Activated T-cell treated with anti-CD3 and anti-CD28 coated beads for 1 hour (primary cell): ENCODE data around the gene PAM16.
"Not testable (repeated sequence)": the region's sequence is repeated elsewhere in the genome, so short reads cannot be mapped to it uniquely, and the experiment has no call there.

Experiments
- DNase-seq: peaks from one replicate; pipeline ENCODE4 v3.0.0-alpha.2; 2020; ENCODE audit warnings: low read depth

PAM16 gene

DNA sequence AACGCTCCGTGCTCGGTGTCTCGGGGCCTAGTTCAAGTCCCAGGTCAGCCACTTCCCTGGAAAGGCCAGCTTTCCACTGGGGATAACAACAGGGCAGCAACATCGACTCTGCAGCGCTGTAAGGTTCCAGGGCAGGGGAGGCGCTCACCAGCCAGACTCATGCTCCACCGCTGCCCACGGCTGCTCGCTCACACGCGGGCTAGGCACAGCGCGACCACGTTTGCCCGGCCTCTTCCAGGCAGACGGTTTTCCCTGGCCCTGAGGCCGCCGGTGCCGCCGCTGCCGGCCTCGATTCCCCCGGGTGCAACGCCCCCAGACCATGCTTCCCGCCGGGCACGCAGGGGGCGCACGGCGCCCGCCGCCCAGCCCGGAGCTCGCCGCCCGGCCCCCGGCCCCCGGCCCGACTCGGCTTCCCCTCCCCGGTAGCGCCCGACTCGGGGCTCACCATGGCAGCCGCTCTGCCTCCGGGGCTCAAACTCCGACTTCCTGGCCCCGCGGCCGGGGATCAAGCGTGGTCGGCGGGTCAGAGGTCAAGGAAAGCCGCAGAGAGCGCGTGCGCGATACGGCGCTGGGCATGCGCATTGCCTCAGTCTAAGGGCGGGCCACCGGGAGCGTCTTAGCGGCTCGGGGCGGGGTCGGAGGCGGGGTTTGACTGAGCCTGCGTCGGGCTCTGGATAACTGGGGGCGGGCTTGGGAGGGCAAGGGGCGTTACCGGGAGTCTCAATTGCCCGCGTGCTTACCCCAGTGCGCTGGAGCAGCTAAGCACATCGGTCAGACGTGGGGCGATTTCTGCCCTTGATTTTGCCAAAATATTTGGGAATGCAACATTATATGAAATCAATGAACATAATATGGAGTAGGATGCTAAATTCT, at the start of gene PAM16:
Gene PAM16 (minus strand): TSS at position 535 of the 873 bp plus-strand sequence. CDS start 87 bp downstream, at position 448.
- peak; percentile 99 for DNase-seq

DNA sequence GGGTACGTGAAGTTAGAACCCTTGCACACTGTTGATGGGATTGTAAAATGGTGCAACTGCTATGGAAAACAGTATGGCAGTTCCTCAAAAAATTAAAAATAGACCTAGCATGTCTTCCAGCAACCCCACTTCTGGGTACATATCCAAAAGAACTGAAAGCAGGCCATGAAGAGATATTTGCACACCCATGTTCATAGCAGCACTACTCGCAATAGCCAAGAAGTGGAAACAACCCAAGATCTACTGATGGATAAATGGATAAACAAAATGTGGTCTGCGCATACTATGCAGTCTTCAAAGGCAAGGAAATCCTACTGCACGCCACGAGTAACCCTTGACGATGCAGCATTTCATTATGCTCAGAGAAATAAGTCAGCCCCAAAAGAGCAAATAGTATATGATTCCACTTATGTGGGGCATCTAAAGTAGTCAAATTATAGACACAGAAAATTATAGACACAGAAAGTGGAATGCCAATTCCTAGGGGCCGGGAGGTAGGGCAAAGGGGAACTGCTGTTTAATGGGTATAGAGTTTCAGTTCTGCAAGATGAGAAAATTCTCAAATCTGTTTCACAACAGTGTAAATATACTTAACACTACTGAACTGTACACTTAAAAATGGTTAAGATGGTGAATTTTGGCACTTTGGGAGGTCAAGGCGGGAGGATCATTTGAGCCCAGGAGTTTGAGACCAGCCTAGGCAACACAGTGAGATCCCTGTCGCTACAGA, 48.0 kb upstream of the PAM16 start:
- DNase-seq, result no peak

DNA sequence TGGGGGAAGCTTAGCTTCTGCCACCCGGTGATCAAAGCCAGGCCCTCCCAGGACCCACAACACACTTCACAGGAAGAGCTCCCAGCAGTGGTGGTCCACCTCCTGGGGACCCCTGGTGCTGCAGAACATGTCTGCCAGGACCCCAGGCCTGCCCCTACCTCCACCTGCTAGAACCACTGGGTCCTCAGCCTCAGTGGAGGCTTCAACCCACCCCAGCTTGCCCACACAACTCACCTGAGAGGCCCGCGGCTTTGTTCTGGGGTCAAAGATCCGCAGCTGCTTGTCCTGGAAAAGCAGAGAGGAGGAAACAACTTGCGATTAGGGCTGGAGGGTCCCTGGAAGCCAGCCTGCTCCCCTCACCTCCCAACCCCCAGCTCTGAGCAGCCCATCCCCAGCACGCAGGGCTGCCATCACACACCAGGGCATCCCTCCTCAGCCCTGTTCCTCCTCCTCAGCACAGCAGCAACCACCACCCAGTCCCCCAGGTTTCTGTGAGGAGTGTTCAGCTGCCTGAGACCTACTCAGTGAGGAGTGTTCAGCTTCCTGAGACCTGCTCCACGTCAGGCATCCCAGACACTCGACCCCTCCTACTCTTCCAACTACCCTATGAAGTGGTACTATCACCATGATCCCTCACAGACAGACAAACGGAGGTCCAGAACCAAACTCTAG, 44.1 kb upstream of the PAM16 start:
- no peak for DNase-seq

DNA sequence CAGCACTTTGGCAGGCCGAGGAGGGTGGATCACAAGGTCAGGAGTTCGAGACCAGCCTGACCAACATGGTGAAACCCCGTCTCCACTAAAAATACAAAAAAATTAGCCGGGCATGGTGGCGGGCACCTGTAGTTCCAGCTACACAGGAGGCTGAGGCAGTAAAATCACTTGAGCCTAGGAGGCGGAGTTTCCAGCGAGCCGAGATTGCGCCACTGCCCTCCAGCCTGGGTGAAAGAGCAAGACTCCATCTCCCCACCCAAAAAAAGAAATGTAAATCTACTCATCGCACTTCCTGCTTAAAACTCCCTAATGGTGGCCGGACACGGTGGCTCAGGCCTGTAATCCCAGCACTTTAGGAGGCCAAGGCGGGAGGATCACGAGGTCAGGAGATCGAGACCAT, 42.7 kb upstream of the PAM16 start:
- DNase-seq, result not testable (repeated sequence)

DNA sequence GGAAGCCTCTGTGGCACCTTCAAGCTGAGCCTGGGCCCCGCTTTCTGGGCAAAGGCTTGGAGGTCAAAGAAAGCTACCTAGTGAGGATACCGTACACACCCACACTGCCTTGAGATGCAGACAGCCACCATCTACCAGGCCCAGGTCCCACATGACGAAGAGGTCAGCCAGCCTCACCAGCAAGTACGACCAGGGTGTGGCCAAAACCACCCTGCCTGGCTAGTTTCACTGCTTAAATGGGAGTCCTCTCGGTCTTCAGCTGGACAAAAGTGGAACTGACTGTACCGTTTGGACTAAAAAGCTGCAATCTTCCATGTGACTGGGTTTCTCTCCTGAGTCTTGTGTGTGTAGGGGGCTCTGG, 42.1 kb upstream of the PAM16 start:
- no peak for DNase-seq

DNA sequence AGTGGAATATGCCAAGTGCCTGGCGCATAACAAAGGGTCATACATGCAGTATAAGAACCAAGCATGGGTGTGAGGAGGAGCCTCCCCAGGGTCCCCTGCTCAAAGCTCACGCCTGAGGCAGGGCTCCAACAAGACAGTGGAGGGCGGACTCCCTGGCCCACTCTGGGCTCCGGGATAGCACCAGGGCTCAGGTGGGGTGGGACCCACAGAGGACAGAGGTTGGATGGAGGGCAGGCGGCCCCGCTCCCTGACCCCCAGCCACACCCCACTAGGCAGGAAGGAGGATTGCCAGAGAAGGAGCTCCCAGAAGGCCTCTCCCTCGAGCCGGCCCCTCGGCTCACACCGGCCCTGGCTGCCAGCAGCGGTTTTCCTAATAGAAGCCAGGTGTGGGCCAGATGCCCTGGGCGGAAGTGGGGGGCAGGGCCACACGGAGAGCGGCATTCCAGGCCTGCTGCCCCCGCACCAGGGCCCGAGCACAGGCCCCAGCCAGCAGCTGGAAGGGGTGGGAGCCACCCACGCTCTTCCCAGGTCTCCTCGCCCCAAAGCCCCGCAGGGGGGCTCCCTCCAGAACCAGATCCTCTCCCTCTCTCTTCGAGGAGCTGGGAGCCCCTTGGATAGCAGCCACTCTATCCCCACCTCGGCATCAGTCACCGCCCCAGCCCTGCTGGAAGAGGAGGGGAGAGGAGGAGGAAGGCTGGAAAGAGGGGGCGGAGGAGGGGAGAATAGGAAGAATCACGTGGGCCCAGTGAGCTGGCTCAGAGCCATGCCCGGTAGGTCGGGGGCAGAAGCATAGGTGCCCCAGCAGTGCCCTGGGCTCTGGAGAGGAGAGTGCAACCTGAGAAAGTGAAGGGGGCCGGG, 41.5 kb upstream of the PAM16 start:
- no peak for DNase-seq

DNA sequence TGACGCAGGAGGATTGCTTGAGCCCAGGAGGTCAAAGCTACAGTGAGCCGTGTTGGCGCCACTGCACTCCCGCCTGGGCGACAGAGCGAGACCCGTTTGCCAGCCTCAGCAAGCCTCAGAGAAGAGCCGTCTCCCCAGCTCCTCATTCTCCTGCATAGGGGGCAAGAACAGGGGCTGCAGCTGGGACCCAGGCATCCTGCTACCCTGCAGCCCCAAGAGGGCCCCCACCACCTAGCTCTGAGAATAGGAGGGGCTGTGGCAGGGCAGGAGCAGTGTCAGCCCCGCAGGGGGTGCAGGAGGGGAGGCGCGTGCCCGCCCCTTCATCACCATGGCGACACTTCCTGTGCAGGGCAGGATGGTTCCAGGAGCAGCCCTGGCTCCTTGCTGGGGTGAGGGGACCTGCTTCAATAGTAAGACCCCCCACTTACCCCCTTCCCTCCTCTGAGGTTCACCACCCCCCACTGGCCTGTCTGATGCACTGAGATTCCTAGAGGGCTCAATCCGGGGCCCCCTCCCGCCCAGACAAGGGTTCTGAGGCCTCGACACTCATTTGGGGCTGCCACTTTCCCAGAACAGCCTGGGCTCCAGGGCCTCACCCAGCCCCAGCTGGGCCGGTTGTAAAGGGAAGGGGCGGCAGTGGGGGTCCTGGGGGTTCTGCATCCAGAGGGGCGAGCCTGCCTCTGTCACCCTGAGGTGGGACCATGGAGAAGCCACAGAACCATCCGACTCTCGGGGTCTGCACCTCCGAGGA, 40.7 kb upstream of the PAM16 start:
- DNase-seq, result no peak

DNA sequence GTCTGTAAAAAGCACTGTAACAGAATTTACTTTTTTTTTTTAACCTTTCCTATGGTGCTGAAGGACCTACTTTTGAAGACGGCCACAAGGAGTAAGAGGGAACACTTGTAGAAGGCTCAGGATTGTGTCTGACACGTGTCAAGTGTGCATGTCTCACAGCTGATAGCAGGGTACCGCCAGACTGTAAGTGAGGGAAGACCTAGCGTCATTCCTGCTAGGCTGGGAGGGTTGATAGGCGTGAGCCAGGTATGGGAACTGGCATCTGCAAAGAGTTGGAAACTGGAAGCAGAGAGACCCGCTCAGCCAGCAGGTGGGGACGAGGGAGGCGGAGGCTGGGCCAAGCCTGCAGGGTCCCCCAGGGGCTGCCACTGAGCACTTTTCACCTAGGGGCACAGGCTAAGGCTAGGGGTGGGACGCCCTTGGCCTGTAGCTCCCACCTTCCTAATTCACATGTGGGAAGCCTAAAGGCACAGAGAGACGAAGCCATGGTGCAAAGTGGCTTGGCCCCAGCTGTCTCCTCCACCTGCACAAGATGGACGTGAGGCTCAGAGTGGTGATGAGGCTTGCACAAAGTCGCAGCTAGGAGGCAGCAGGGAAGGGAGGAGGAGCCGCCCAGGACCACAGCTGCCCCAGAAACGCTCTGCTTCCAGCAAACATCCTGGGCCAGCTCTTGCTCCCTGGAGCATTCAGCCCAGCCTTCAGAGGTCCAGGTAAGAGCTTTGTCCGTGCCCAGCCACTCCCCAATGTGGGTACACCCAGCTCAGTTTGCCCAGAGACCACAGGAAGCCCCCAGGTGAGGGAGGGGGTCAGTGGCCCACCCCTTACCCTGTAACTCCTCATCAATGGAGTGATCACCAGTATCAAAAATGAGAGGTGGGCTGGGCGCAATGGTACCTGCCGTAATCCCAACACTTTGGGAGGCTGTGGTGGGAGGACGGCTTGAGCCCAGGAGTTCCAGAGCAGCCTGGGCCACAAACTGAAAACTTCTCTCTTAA, 39.4 kb upstream of the PAM16 start:
- no peak for DNase-seq

DNA sequence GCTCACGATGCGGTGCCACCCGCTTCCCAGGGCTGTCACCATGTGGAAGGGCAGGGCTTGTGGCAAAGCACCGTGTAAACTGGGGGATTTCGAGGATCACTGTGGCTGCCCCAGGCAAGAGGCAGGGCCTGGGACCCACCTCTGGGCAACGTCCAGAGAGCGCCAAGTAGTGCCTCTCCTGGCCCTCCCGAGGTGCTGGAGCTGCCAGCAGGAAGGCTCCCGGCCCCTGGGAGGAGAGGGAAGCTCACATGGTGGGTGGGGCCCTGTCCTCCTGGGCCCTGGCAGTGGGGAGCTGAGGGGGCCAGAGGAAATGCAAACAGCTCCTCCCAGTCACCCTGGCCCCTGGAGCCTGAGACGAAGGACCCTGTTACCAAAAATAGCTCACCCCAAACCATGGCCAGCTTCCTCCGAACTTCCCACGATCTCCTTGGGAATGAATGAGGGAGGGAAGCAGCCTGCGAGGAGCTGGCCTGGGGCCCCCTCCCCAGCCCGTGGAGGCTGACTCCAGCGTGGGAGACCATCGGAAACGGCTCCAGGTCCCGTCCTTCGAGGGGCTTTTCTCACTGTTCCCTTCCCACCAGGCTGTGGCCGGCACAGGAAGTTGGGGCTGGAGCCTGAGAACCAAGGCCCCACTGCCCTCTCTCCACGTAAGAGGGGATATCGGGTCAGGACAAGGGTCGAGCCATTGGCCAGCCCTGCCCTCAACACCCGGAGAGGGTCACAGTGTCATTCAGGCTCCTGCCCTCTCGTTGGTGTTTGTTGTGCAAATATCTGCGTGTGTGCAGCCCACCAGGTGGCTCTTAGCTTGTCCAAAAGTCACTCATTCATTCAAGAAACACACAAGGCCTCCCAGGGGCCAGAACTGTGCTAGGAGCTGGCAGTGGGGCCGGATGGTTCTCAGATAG, 38.2 kb upstream of the PAM16 start:
- DNase-seq, result no peak

DNA sequence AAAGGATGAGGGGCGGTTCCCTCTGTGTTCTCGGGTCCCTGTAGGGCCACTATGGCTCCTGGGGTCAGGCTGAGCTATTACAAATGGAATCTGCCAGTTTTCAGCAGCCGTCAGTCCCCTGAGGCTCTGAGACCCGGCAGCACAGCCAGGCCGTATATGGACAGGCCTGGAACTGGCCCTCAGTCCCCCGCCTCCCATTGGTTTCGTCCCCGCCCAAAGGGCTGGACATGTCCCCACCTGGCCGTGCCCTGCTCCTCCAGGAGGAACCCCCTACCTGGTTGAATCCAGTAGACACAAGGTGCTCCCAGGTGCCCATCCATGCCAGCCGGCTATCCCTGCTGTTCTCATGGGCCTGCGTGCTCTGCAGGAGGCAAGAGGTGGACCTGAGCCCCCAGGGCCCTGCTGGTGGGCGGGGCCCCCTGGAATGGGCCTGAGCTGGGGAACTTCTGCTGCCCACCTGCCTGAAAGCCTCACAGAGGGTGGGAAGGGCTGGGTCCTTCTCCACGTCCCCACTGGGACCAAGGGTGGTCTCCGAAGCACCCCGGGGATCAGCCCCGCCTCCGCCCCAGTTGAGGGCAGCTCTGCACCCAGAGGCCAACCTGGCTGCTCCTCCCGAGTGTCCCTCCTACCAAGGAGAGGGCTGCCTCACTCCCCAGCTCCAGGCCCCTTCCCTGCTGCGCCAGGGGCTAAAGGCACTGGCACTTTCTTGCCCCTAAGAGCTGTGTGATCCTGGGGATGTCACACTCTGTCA, 37.3 kb upstream of the PAM16 start:
- DNase-seq, result no peak

DNA sequence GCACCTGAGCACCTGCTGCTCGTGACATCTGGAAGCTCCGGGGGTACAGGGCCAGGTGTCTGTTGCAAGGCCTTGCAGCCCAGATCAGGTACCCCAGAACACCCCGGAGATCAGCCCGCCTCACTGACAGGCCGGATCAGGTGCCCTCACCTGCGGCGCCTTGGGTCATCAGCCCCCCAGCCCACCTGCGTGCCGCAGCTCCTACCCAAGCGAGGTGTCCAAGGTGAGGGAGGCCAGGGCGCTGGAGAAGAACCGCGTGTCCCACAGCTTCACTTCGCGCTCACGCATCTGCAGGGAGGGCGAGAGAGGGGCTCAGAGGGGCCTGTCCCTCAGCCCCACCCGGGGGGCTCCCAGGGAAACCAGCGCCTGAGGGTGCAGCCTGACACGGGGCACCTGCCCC, 36.7 kb upstream of the PAM16 start:
- DNase-seq, result no peak

DNA sequence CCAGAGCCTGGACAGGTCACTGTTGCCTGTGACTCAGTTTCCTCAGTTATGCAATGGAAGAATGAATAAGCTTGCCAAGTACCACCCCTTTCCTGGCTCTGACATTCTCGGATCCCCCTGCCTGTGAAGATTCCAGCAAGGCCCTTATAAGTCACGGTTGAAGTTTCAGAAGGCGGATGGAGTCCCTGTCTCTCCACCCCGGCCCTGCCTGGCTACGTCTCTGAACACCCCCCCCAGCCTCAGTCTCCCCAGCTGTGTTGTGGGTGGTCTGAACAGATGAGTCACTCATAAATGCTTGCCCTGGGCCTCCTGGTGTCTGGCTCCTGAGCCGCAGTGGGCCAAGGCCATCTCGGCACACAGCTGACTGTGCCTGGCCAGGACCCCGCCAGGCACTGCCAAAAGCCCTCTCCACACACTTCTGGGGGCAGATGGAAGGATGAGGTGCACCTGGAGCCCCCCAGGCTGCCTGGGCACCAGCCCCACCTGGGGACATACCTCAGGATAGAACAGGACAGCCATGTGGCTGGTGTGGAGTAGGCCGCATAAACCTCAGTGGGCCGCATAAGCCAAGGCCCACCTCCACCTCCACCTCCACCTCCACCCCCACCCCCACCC, 35.9 kb upstream of the PAM16 start:
- no peak for DNase-seq

DNA sequence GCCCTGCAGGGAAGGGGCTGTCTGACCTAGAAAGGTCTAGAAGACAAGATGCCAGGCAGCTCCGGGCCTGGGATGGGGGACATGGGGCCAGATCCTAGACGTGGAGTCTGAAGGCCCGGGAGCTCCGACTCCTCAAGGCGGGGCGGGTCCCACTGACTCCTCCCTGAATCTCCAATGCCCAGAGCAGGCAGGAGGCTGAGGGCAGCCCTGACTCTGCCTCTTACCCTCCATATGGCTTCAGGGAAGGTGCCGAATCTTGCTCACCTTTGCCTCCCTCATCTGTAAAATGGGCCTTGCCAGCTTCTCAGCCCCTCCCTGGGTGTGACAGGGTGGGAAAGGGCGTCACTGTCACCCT, 35.3 kb upstream of the PAM16 start:
- DNase-seq, result no peak

DNA sequence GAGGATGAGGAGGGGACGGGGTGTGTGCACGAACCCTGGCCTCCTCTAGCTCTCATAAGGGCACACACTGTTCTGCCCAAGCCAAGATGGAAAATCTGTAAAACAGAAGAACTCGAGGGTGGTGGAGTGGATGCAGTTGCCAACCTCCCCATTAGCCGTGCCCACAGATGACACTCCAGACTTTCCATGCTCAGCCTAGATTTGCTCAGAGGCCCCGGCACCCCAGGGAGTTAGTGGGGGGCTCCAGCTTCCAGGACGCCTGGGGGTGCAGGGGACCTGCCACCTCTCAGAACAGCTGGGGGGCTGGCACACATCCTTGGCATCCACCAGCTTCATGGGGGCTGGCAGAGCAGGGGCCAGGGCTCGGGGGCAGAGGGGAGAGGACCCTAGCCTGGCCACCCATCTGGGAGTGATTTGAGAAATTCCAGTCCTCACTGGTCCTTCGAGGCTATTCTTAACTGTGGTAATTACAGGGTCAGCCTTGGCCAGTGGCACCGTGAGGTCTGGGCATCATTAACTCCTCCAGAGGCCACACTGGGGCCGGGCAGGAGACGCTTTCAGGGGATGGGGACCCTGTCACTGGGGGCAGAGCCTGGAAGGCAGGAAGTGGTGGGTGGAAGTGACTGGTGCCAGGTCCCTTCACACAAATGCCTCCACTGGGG, 34.8 kb upstream of the PAM16 start:
- DNase-seq, result no peak

DNA sequence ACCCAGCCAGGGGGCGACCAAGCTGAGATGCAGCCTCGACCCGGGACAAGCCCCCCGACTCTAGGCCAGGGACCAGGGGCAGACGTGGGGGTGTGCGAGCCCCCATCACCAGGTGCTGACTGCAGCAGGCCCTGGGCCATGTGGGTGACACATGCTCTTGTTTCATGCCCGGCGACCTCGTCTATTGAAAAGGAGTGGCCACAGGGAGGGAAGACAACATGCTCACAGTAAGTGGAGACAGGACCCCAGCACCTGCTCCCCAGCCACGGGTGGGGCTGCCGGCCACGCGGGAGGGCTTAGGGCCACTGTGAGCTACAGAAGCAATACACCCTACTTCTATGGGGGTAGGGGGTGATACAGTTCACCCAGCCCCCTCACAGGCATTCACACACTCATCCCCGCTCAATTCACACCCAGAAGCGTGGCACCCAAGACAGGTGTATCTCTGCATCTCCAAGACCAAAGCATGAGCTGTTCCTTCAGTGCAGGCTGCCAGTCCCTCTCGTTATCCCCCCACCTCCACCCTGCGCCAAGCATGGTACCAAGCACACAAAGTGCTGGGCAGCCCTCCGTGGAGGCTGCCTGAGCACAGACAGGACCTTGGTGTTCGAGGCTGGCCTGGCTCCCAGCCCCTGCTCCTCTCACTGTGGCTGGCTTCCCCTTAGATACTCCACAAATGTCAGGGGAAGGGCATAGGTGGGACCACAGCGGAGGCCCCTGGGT, 34.1 kb upstream of the PAM16 start:
- DNase-seq, result no peak

DNA sequence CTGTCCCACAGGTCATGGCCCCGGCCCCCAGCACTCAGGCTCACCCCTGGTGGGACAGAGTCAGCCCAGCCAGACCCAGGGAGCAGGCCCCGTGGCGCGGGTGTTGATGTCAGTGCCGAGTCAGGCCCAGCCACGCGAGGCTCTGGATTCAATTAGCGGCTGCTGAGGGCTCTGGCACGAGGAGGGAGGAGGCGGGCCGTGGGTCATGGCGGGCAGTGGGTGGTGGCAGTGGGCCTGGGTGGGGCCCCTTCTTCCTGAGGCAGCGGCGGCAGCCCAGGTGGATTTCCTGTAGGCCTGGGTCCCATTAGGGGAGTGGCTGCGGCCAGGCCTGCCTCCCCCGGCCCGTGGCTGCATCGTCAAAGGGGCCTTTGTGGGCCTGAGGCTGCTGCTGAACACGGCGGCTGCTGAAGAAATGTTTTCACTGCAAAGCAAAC, 33.4 kb upstream of the PAM16 start:
- no peak for DNase-seq
